Measurements from ENCODE around the gene COLEC11. TPM values are rescaled to one million over a fixed set of nuclear protein-coding genes. Genes with fewer than 3 reads are reported as not detected.

Gene COLEC11
- total RNA-seq, 2 experiments from 2014 or later, result 0.47 TPM; not detected in 1

- no peak for TF ChIP-seq CTCF (IDR thresholded peaks at IDR 0.05)
- H3K9me3 ChIP-seq (ENCODE audit: control insufficient read depth in 1 of 2, insufficient read depth in 1 of 2, low read length in 2 of 2), result no peaks in the 10 kb centered on the region
- DNase-seq (no peak), ATAC-seq (ENCODE audit: poor library complexity) (no peak)
- POLR2A ChIA-PET, result no interaction called here
- H3K27ac ChIP-seq (ENCODE audit: low read depth in 1 of 2, low read length in 2 of 2), result no peak overlapping the region
- H3K4me1 Mint-ChIP-seq (ENCODE audit: low read depth), result peaks cover 8% of the 10 kb centered on the region
- no peaks in the 10 kb centered on the region for H3K4me1 ChIP-seq (ENCODE audit: insufficient read depth, low read length)
- H3K4me3 ChIP-seq (ENCODE audit: low read length), result no peak overlapping the region
- H3K27me3 Mint-ChIP-seq, result no peaks in the 10 kb centered on the region
- CTCF ChIA-PET, result no interaction called here
- no peaks in the 10 kb centered on the region for H3K9me3 Mint-ChIP-seq
- H3K36me3 Mint-ChIP-seq (ENCODE audit: low read depth), result peaks cover 10% of the 10 kb centered on the region
- no peaks in the 10 kb centered on the region for H3K36me3 ChIP-seq (ENCODE audit: insufficient read depth, low read length)
- H3K27me3 ChIP-seq (ENCODE audit: control insufficient read depth in 1 of 2, insufficient read depth in 2 of 2, low read length in 2 of 2), result no peaks in the 10 kb centered on the region
- no peak overlapping the region for H3K27ac Mint-ChIP-seq
- intact Hi-C loops (cut with DNase I, micrococcal nuclease), result no loop called here
- no peak overlapping the region for H3K4me3 Mint-ChIP-seq
Observed at GRCh38 chr2:3596901-3597417, 2.0 kb downstream of the COLEC11 start.

GRCh38 chr2:3597567-3597966, 2.7 kb downstream of the COLEC11 start:
- Mint-ChIP-seq H3K4me3 (no peak overlapping the region), H3K36me3 (ENCODE audit: low read depth) (peaks cover 8% of the 10 kb centered on the region), H3K27me3 (no peaks in the 10 kb centered on the region), H3K9me3 (no peaks in the 10 kb centered on the region), H3K27ac (no peak overlapping the region), H3K4me1 (ENCODE audit: low read depth) (peaks cover 8% of the 10 kb centered on the region)
- ChIA-PET CTCF (no interaction called here), POLR2A (no interaction called here)
- peak in 2 of 14 experiments; percentile 25 to 34 for DNase-seq
- peak; percentile 73 for ATAC-seq (ENCODE audit: poor library complexity)
- Histone ChIP-seq H3K4me3 (ENCODE audit: low read length) (no peak overlapping the region), H3K27ac (ENCODE audit: low read depth in 1 of 2, low read length in 2 of 2) (no peak overlapping the region), H3K4me1 (ENCODE audit: insufficient read depth, low read length) (no peaks in the 10 kb centered on the region), H3K9me3 (ENCODE audit: control insufficient read depth in 1 of 2, insufficient read depth in 1 of 2, low read length in 2 of 2) (no peaks in the 10 kb centered on the region), H3K27me3 (ENCODE audit: control insufficient read depth in 1 of 2, insufficient read depth in 2 of 2, low read length in 2 of 2) (no peaks in the 10 kb centered on the region), H3K36me3 (ENCODE audit: insufficient read depth, low read length) (no peaks in the 10 kb centered on the region)
- TF ChIP-seq CTCF (IDR thresholded peaks at IDR 0.05), result no peak
- intact Hi-C loops (cut with DNase I, micrococcal nuclease), result no loop called here

- H3K27ac Mint-ChIP-seq, result no peak overlapping the region
- peak in 1 of 14 experiments; percentile 3 for DNase-seq
- POLR2A ChIA-PET, result no interaction called here
Observed at GRCh38 chr2:3598197-3598910, 3.4 kb downstream of the COLEC11 start.

More at GRCh38 chr2:3598197-3598910, 3.4 kb downstream of the COLEC11 start:
- intact Hi-C loops (cut with DNase I, micrococcal nuclease), result no loop called here
- no peaks in the 10 kb centered on the region for H3K27me3 Mint-ChIP-seq
- peaks cover 8% of the 10 kb centered on the region for H3K4me1 Mint-ChIP-seq (ENCODE audit: low read depth)
- no peak for TF ChIP-seq CTCF (IDR thresholded peaks at IDR 0.05)
- peaks cover 4% of the 10 kb centered on the region for H3K36me3 Mint-ChIP-seq (ENCODE audit: low read depth)
- no peak overlapping the region for H3K27ac ChIP-seq (ENCODE audit: low read depth in 1 of 2, low read length in 2 of 2)
- H3K4me3 ChIP-seq (ENCODE audit: low read length), result no peak overlapping the region
- no peaks in the 10 kb centered on the region for H3K36me3 ChIP-seq (ENCODE audit: insufficient read depth, low read length)
- H3K4me3 Mint-ChIP-seq, result no peak overlapping the region
- H3K27me3 ChIP-seq (ENCODE audit: control insufficient read depth in 1 of 2, insufficient read depth in 2 of 2, low read length in 2 of 2), result no peaks in the 10 kb centered on the region
- no peaks in the 10 kb centered on the region for H3K9me3 Mint-ChIP-seq
- CTCF ChIA-PET, result no interaction called here
- H3K4me1 ChIP-seq (ENCODE audit: insufficient read depth, low read length), result no peaks in the 10 kb centered on the region
- ATAC-seq (ENCODE audit: poor library complexity), result no peak
- no peaks in the 10 kb centered on the region for H3K9me3 ChIP-seq (ENCODE audit: control insufficient read depth in 1 of 2, insufficient read depth in 1 of 2, low read length in 2 of 2)
